Stimulated activated CD8-positive, alpha-beta memory T cell treated with anti-CD3 and anti-CD28 coated beads, Interleukin-7, amount 100 ng/mL, for 24 hours (primary cell): ENCODE measurements around the gene EHD4.

Source experiments
- DNase-seq: peaks from one replicate; pipeline ENCODE4 v3.0.0-alpha.2; 2020; ENCODE audit warnings: low read depth

Gene EHD4

GRCh38 chr15:41957021-41957897 is 15.1 kb downstream of the EHD4 start:
- no peak for DNase-seq

GRCh38 chr15:41955807-41956525 is 16.4 kb downstream of the EHD4 start:
- no peak for DNase-seq

GRCh38 chr15:41955100-41955499 is 17.3 kb downstream of the EHD4 start:
- no peak for DNase-seq

- no peak for DNase-seq
Observed at GRCh38 chr15:41954036-41954435, 18.3 kb downstream of the EHD4 start.

- no peak for DNase-seq
Observed at GRCh38 chr15:41952013-41952563, 20.3 kb downstream of the EHD4 start.

GRCh38 chr15:41951571-41951970 is 20.8 kb downstream of the EHD4 start:
- DNase-seq: no peak

GRCh38 chr15:41950489-41950888 is 21.9 kb downstream of the EHD4 start:
- DNase-seq: no peak

GRCh38 chr15:41950127-41950483 is 22.3 kb downstream of the EHD4 start:
- no peak for DNase-seq

GRCh38 chr15:41949401-41950126 is 22.8 kb downstream of the EHD4 start:
- DNase-seq: no peak

GRCh38 chr15:41948490-41948889 is 23.9 kb downstream of the EHD4 start:
- DNase-seq: no peak

- no peak for DNase-seq
Observed at GRCh38 chr15:41946970-41947369, 25.4 kb downstream of the EHD4 start.

- DNase-seq: no peak
Observed at GRCh38 chr15:41945731-41946130, 26.6 kb downstream of the EHD4 start.

GRCh38 chr15:41945221-41945620 is 27.1 kb downstream of the EHD4 start:
- DNase-seq: no peak

GRCh38 chr15:41944313-41944940 is 27.9 kb downstream of the EHD4 start:
- DNase-seq: no peak

- DNase-seq: no peak
Observed at GRCh38 chr15:41943543-41944312, 28.6 kb downstream of the EHD4 start.

GRCh38 chr15:41942886-41943285 is 29.5 kb downstream of the EHD4 start:
- no peak for DNase-seq

GRCh38 chr15:41941644-41942415 is 30.5 kb downstream of the EHD4 start:
- DNase-seq: no peak

- no peak for DNase-seq
Observed at GRCh38 chr15:41940441-41940857, 31.9 kb downstream of the EHD4 start.

GRCh38 chr15:41939986-41940385 is 32.4 kb downstream of the EHD4 start:
- DNase-seq: no peak

- no peak for DNase-seq
Observed at GRCh38 chr15:41937568-41937923, 34.8 kb downstream of the EHD4 start.
